ENCODE data around the gene CCDC97.

The CCDC97 gene

DNA sequence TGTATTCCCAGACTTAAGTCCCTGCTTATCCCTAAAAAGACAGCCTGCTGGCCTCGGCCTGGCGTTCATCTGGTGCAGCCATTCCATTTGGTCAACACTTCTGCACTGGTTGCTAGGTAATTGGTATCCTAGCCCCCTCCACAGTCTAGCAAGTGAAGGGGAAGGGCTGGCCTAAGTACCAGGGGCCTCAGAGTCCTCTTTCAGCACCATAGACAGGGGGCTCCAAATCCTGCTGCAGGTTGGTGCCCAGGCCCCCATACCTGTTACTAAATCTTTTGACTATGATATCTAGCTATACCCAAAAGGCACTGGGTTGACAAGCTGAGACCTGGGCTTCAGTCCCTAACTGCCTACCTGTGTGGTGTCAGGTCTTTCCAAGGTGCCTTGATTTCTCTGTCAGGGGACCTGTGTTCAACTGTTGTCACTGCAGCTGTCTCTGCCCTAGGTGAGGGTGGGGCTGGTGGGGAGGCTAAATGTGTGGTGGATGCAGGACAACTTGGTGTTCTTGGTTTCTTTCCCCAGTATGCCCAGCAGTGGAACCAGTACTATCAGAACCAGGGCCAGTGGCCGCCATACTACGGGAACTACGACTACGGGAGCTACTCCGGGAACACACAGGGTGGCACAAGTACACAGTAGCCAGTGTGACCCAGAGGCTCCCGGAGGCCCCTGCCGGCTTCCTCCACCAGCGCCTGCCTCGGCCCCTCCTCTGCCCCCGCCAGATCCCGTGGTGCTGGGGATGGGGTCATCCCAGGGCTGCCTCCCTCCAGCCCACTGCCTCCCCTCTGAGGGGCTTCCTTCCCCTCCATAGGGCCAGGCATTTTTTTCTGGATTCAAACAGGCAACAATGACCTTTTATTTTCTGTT is 3.8 kb upstream of the CCDC97 start:
- FAIRE-seq = no peak
- no peak for TF ChIP-seq CTCF (IDR thresholded peaks at IDR 0.05; ENCODE audit: insufficient read depth, missing control alignments)
- no peak for DNase-seq (ENCODE audit: insufficient read length, low spot score)

DNA sequence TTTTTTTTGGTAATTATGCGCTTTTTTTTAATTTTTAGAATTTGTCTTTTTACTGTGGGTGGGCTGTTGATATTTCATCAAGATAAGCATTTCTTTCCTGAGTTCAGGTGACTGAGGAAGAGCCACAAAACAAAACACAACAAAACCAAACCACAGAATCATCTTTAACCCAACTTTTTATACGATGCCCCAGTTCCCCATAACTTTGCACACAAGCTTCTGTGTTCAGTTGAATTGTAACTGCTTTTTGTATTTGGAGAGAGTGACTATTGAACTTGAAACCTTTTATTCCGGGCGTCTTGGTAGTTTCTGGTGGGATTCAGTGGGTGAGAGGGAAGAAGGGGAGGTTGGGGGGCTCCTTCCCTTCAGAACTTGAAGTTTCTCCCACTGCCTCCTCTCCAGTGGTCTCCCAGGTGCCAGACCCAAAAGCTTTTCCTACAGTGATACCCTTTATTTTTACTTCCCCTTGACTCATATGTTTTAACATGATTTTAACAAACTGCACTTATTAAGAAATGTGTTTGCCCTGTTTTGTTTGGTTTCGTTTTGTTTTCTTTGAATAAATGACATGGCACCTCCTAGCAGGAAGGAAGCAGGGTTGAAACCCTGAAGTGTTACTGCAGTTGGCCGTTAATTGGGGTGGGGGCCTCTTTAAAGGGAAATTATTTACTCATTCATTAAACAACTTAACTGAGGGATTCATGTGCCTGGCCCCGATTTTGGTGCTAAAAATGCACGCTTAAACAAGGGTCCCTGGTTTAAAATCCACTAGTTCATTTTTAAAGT is 2.7 kb upstream of the CCDC97 start:
- no peak for FAIRE-seq
- DNase-seq (ENCODE audit: insufficient read length, low spot score) = no peak
- no peak for TF ChIP-seq CTCF (IDR thresholded peaks at IDR 0.05; ENCODE audit: insufficient read depth, missing control alignments)

DNA sequence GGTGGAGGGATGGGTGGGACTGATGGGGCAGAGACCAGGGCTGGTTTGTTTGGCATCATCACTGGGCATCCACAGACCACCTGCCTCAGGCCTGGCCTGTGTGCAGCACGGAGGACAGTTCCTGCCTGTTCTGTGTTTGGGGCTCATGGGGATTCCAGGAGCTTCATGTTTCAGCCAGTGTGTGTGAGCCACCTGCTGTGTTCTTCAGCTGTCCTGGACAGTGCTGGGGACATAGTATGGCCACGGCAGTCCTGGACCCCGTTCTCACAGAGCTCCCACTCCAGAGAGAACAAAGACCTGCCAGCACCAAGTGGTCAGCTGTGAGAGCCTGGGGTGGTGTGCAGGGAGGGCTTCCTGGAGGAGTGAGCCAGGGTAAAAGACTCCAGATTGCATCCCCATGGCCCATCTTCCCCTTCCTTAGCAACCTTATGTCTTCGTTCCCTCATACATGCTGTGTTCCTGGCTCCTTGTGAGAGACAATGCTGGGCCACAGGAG is 2.0 kb upstream of the CCDC97 start:
- TF ChIP-seq CTCF (IDR thresholded peaks at IDR 0.05; ENCODE audit: insufficient read depth, missing control alignments) = no peak
- DNase-seq (ENCODE audit: insufficient read length, low spot score) (no peak), FAIRE-seq (no peak)

GRCh38 chr19:41308450-41309179 is 1.4 kb upstream of the CCDC97 start:
- FAIRE-seq = no peak
- peak; percentile 96 for TF ChIP-seq CTCF (IDR thresholded peaks at IDR 0.05; ENCODE audit: insufficient read depth, missing control alignments)

DNA sequence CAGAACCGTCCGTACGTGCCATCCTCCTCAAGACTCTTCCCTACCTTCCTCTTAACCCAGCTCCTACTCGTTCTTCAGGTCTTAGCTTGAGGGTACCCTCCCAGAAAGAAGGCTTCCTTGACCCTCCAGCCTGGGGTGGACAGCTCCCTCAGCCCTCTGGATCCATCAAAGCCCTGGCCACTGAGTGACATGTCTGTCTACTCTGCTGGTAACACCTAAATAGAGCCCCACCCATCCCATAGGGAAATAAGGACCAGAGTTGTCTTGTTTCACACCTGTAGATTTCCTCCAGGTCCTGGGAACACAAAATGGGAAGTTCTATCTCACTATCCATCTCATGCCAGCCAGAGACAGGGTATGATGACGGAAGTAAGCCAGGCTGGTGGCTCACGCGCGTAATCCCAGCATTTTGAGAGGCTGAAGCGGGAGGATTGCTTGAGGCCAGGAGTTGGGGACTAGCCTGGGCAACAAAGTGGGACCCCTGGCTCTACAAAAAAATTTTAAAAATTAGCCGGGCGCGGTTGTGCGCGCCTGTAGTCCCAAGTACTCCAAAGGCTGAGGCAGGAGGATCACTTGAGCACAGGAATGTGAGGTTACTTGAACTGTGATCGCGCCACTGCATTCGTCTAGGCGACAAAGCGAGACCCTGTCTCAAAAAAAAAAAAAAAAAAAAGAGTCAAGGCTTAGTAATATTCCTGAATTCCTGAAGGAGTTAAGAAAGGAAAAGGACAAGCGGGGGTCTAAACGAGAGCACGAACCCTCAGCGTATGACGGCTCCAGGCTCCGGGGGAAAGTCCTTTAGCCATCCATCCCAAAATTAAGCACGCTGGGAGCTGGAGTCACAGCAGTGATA is 566 bp upstream of the CCDC97 start:
- no peak for DNase-seq (ENCODE audit: insufficient read length, low spot score)
- no peak for TF ChIP-seq CTCF (IDR thresholded peaks at IDR 0.05; ENCODE audit: insufficient read depth, missing control alignments)
- no peak for FAIRE-seq

More at GRCh38 chr19:41308450-41309179, 1.4 kb upstream of the CCDC97 start:
- DNase-seq (ENCODE audit: insufficient read length, low spot score) = no peak

DNA sequence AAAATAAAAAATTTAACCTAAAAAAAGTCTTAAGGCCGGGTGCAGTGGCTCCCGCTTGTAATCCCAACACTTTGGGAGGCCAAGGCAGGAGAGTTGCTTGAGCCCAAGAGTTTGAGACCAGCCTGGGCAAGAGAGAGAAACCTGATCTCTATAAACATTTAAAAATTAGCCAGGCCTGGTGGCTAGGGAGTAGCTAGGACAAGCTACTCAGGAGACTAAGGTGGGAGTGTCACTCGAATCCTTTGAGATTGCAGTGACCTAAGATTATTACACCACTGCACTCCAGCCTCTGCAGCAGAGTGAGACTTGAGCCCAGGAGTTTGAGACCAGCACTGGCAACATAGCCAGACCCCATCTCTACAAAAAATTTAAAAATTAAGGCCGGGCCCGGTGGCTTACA is 1.1 kb downstream of the CCDC97 start:
- no peak for DNase-seq (ENCODE audit: insufficient read length, low spot score)
- no peak for TF ChIP-seq CTCF (IDR thresholded peaks at IDR 0.05; ENCODE audit: insufficient read depth, missing control alignments)
- FAIRE-seq = no peak

Measured in D721Med (cell line).